ENCODE measurements around the gene QRSL1. TPM values are rescaled to one million over a fixed set of nuclear protein-coding genes. Genes with fewer than 3 reads are reported as not detected.
"Not testable (repeated sequence)": the region's sequence is repeated elsewhere in the genome, so short reads cannot be mapped to it uniquely, and the experiment has no call there.

The QRSL1 gene
- total RNA-seq, 1 donor from 2014 or later = 22.6 TPM

DNA sequence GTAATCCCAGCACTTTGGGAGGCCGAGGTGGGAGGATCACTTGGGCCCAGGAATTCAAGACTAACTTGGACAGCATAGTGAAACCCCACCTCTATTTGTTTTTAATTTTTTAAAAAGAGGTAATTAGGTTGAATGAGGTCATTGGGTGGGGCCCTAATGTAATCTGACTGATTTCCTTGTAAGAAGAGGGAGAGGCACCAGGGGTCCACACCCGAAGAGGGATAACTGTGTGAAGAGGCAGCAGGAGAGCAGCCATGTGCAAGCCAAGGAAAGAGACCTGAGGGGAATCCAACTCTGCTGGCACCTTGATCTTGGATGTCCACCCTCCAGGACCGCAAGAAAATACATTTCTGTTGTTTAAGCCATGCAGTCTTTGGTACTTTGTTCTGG lies 63.4 kb downstream of the QRSL1 start:
- H3K4me3 ChIP-seq (ENCODE audit: low read depth, low read length) = no peak overlapping the region
- no peaks in the 10 kb centered on the region for H3K36me3 ChIP-seq (ENCODE audit: control insufficient read depth, insufficient read depth, low read length)
- H3K27me3 ChIP-seq (ENCODE audit: control insufficient read depth, insufficient read depth, low read length) = no peaks in the 10 kb centered on the region
- DNase-seq (ENCODE audit: low read depth) = no peak
- TF ChIP-seq, protein P1, sequence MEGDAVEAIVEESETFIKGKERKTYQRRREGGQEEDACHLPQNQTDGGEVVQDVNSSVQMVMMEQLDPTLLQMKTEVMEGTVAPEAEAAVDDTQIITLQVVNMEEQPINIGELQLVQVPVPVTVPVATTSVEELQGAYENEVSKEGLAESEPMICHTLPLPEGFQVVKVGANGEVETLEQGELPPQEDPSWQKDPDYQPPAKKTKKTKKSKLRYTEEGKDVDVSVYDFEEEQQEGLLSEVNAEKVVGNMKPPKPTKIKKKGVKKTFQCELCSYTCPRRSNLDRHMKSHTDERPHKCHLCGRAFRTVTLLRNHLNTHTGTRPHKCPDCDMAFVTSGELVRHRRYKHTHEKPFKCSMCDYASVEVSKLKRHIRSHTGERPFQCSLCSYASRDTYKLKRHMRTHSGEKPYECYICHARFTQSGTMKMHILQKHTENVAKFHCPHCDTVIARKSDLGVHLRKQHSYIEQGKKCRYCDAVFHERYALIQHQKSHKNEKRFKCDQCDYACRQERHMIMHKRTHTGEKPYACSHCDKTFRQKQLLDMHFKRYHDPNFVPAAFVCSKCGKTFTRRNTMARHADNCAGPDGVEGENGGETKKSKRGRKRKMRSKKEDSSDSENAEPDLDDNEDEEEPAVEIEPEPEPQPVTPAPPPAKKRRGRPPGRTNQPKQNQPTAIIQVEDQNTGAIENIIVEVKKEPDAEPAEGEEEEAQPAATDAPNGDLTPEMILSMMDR (IDR thresholded peaks at IDR 0.05; ENCODE audit: insufficient read depth, low read length, severe bottlenecking) = no peak
- no peak for FAIRE-seq

DNA sequence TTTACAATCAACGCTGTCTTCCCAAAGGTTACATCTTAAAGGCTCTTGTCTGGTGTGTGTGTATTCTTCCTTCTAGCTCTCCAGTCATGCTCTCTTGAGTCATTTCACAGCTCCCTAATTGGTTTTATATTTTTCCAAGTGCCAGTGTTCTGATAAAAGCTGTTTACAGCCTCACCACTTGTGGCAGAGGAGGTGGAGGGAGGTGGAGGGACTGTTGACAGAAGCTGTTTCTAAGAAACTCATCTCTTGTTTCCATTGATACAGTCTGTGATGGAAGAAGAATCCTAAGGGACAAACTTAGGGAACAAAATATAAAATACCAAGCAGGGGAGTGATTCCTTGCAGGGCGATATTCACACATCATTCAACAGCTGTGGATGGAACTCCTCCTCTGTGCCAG lies 64.0 kb downstream of the QRSL1 start:
- TF ChIP-seq, protein P1 (IDR thresholded peaks at IDR 0.05; ENCODE audit: insufficient read depth, low read length, severe bottlenecking) = no peak
- H3K4me3 ChIP-seq (ENCODE audit: low read depth, low read length) = no peak overlapping the region
- FAIRE-seq = no peak
- H3K27me3 ChIP-seq (ENCODE audit: control insufficient read depth, insufficient read depth, low read length) = no peaks in the 10 kb centered on the region
- no peaks in the 10 kb centered on the region for H3K36me3 ChIP-seq (ENCODE audit: control insufficient read depth, insufficient read depth, low read length)
- no peak for DNase-seq (ENCODE audit: low read depth)

DNA sequence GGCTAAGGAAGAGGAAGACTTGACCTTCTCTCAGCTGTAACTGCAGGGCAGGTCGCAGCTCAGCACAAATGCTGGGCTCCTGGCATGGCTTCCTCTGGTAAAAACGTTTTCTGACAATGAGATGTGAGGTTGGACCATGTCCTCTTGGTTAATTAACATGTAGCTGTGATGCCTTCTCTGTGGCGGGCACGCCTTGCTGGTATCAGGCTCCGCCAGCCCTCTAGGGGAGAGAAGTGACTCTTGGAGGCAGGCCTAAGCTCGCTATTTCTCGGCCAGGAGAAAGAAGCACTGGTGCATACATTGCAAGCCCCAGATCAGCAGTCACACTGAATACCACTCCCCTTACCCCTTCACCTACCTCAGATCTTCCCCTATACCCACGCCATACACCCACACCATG lies 65.0 kb downstream of the QRSL1 start:
- H3K36me3 ChIP-seq (ENCODE audit: control insufficient read depth, insufficient read depth, low read length) = no peaks in the 10 kb centered on the region
- no peaks in the 10 kb centered on the region for H3K27me3 ChIP-seq (ENCODE audit: control insufficient read depth, insufficient read depth, low read length)
- TF ChIP-seq, protein P1 (IDR thresholded peaks at IDR 0.05; ENCODE audit: insufficient read depth, low read length, severe bottlenecking) = no peak
- H3K4me3 ChIP-seq (ENCODE audit: low read depth, low read length) = no peak overlapping the region
- DNase-seq (ENCODE audit: low read depth) (no peak), FAIRE-seq (no peak)

DNA sequence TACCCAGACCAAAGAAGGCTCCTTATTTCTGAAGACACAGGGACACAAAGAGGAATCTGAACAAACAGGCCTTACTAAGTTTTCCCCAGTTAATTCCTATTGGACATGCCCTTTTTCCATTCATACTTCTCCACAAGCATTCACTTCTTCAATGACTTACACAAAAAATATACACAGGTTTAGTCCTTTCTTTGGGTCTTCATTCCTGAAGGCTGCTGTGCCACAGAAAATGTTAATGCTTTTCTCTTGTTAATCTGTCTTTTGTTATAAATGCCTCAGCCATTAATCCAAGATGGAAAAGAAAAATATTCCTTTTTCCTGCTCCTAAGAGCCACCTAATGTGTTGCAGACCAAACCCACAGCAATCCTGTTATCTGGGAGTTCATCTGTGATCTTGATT lies 71.2 kb downstream of the QRSL1 start:
- TF ChIP-seq, protein P1 (IDR thresholded peaks at IDR 0.05; ENCODE audit: insufficient read depth, low read length, severe bottlenecking) = no peak
- Histone ChIP-seq H3K27me3 (ENCODE audit: control insufficient read depth, insufficient read depth, low read length) (no peaks in the 10 kb centered on the region), H3K36me3 (ENCODE audit: control insufficient read depth, insufficient read depth, low read length) (no peaks in the 10 kb centered on the region), H3K4me3 (ENCODE audit: low read depth, low read length) (no peak overlapping the region)
- DNase-seq (ENCODE audit: low read depth) (no peak), FAIRE-seq (no peak)

- not testable (repeated sequence) for FAIRE-seq; DNase-seq (ENCODE audit: low read depth); H3K4me3 ChIP-seq (ENCODE audit: low read depth, low read length); H3K36me3 ChIP-seq (ENCODE audit: control insufficient read depth, insufficient read depth, low read length); H3K27me3 ChIP-seq (ENCODE audit: control insufficient read depth, insufficient read depth, low read length)
These were observed 71.8 kb downstream of the QRSL1 start for GRCh38 chr6:106701201-106701600.

GRCh38 chr6:106702046-106702445 lies 72.7 kb downstream of the QRSL1 start:
- Histone ChIP-seq H3K4me3 (ENCODE audit: low read depth, low read length) (no peak overlapping the region), H3K27me3 (ENCODE audit: control insufficient read depth, insufficient read depth, low read length) (no peaks in the 10 kb centered on the region), H3K36me3 (ENCODE audit: control insufficient read depth, insufficient read depth, low read length) (no peaks in the 10 kb centered on the region)
- DNase-seq (ENCODE audit: low read depth) (no peak), FAIRE-seq (no peak)
- TF ChIP-seq, protein P1 (IDR thresholded peaks at IDR 0.05; ENCODE audit: insufficient read depth, low read length, severe bottlenecking) = no peak

All from bronchial epithelial cell (primary cell).